ENCODE results near the gene AKR1B1.

AKR1B1 gene

GRCh38 chr7:134468475-134468874 lies 9.6 kb upstream of the AKR1B1 start:
- DNase-seq, result no peak

- DNase-seq, result no peak
Observed at GRCh38 chr7:134468054-134468453, 9.2 kb upstream of the AKR1B1 start.

- peak; percentile 3 for DNase-seq
Observed at GRCh38 chr7:134465491-134465890, 6.6 kb upstream of the AKR1B1 start.

- no peak for DNase-seq
Observed at GRCh38 chr7:134464496-134464895, 5.6 kb upstream of the AKR1B1 start.

- no peak for DNase-seq
Observed at GRCh38 chr7:134463751-134464150, 4.9 kb upstream of the AKR1B1 start.

GRCh38 chr7:134462337-134462925 lies 3.5 kb upstream of the AKR1B1 start:
- DNase-seq, result no peak

GRCh38 chr7:134461916-134462315 lies 3.0 kb upstream of the AKR1B1 start:
- no peak for DNase-seq

- no peak for DNase-seq
Observed at GRCh38 chr7:134459981-134460380, 1.1 kb upstream of the AKR1B1 start.

GRCh38 chr7:134458341-134458805 lies 527 bp downstream of the AKR1B1 start:
- peak; percentile 45 for DNase-seq

GRCh38 chr7:134457210-134457609 lies 1.7 kb downstream of the AKR1B1 start:
- no peak for DNase-seq

- DNase-seq, result peak; percentile 19
Observed at GRCh38 chr7:134454277-134454676, 4.6 kb downstream of the AKR1B1 start.

GRCh38 chr7:134453518-134453917 lies 5.4 kb downstream of the AKR1B1 start:
- no peak for DNase-seq

GRCh38 chr7:134452991-134453473 lies 5.9 kb downstream of the AKR1B1 start:
- DNase-seq, result no peak

GRCh38 chr7:134452419-134452838 lies 6.5 kb downstream of the AKR1B1 start:
- no peak for DNase-seq

GRCh38 chr7:134451656-134452055 lies 7.2 kb downstream of the AKR1B1 start:
- no peak for DNase-seq

- DNase-seq, result no peak
Observed at GRCh38 chr7:134450294-134451000, 8.5 kb downstream of the AKR1B1 start.

GRCh38 chr7:134449680-134450079 lies 9.2 kb downstream of the AKR1B1 start:
- no peak for DNase-seq

GRCh38 chr7:134448356-134449229 lies 10.3 kb downstream of the AKR1B1 start:
- DNase-seq, result peak; percentile 35

- DNase-seq, result no peak
Observed at GRCh38 chr7:134447383-134447782, 11.5 kb downstream of the AKR1B1 start.

GRCh38 chr7:134446923-134447322 lies 12.0 kb downstream of the AKR1B1 start:
- no peak for DNase-seq

- no peak for DNase-seq
Observed at GRCh38 chr7:134446446-134446845, 12.5 kb downstream of the AKR1B1 start.

- no peak for DNase-seq
Observed at GRCh38 chr7:134444961-134445315, 14.0 kb downstream of the AKR1B1 start.

GRCh38 chr7:134444198-134444960 lies 14.5 kb downstream of the AKR1B1 start:
- DNase-seq, result no peak

Data from OCI-M1 (cell line).